ENCODE data around the gene GRM7.

GRM7 gene

GRCh38 chr3:7789324-7789723, 928.4 kb downstream of the GRM7 start (continued):
- TF ChIP-seq ZNF184 (tag by site-specific recombination; IDR thresholded peaks at IDR 0.05) = no peak
- TF ChIP-seq ZNF24 (tag by site-specific recombination; IDR thresholded peaks at IDR 0.05) = no peak
- TF ChIP-seq ZNF155 (tag by site-specific recombination; IDR thresholded peaks at IDR 0.05) = no peak
- TF ChIP-seq ZNF324 (tag by site-specific recombination; IDR thresholded peaks at IDR 0.05) = no peak
- no peak for TF ChIP-seq ZBTB21 (tag by site-specific recombination; IDR thresholded peaks at IDR 0.05)
- TF ChIP-seq ZBTB17 (tag by site-specific recombination; IDR thresholded peaks at IDR 0.05) = no peak
- no peak for TF ChIP-seq ZNF677 (tag by site-specific recombination; IDR thresholded peaks at IDR 0.05)
- no peak for TF ChIP-seq OSR2 (tag by site-specific recombination; IDR thresholded peaks at IDR 0.05)

- ChIA-PET CTCF (no interaction called here), POLR2A (no interaction called here)
- Histone ChIP-seq H3K27ac (ENCODE audit: extremely low read depth, low read depth, low read length) (no peak overlapping the region), H3K4me3 (ENCODE audit: low read depth, low read length) (no peak overlapping the region), H3K9me3 (ENCODE audit: control insufficient read depth, insufficient read depth, low read depth, low read length) (no peaks in the 10 kb centered on the region), H3K36me3 (ENCODE audit: control insufficient read depth in 2 of 2, insufficient read depth in 1 of 2, low read length in 2 of 2) (no peaks in the 10 kb centered on the region), H3K4me1 (ENCODE audit: control insufficient read depth, insufficient read depth, low read length) (no peaks in the 10 kb centered on the region)
- no peak for TF ChIP-seq ZNF571 (tag by site-specific recombination; IDR thresholded peaks at IDR 0.05)
- TF ChIP-seq ZNF174 (tag by site-specific recombination; IDR thresholded peaks at IDR 0.05) = no peak
- TF ChIP-seq ZNF626 (tag by site-specific recombination; IDR thresholded peaks at IDR 0.05) = no peak
- TF ChIP-seq ZNF561 (tag by site-specific recombination; IDR thresholded peaks at IDR 0.05; ENCODE audit: borderline replicate concordance) = no peak
- no peak for TF ChIP-seq ZNF239 (tag by site-specific recombination; IDR thresholded peaks at IDR 0.05)
- no peak for TF ChIP-seq SCRT1 (tag by site-specific recombination; IDR thresholded peaks at IDR 0.05; ENCODE audit: borderline replicate concordance)
Observed at GRCh38 chr3:7790141-7790540, 929.2 kb downstream of the GRM7 start.
